ENCODE data around the gene CDH8.

CDH8 gene

DNA sequence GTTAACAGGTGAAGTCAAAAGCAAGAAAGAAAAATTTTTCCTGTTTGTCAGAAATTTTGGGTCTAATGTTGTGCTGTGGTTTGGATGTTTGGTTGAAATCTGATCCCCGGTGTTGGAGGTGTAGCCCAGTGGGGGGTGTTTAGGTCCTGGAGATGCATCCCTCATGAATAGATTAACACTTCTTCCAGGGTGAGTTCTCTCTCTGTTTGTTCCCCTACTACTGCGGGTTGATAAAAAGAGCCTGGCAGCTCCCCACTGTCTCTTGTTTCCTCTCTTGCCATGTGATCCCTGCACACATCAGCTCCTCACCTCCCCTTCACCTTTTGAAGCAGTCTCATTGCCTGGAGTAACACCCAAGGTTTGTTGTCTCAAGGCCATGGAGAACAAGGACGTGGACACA lies 14.6 kb upstream of the CDH8 start:
- no peak for DNase-seq (ENCODE audit: low spot score)
- in situ Hi-C loops (cut with MboI; ENCODE audit: low sequenced_read_pairs, unreplicated experiment): no loop called here
- TF ChIP-seq, protein P1, sequence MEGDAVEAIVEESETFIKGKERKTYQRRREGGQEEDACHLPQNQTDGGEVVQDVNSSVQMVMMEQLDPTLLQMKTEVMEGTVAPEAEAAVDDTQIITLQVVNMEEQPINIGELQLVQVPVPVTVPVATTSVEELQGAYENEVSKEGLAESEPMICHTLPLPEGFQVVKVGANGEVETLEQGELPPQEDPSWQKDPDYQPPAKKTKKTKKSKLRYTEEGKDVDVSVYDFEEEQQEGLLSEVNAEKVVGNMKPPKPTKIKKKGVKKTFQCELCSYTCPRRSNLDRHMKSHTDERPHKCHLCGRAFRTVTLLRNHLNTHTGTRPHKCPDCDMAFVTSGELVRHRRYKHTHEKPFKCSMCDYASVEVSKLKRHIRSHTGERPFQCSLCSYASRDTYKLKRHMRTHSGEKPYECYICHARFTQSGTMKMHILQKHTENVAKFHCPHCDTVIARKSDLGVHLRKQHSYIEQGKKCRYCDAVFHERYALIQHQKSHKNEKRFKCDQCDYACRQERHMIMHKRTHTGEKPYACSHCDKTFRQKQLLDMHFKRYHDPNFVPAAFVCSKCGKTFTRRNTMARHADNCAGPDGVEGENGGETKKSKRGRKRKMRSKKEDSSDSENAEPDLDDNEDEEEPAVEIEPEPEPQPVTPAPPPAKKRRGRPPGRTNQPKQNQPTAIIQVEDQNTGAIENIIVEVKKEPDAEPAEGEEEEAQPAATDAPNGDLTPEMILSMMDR (IDR thresholded peaks at IDR 0.05; ENCODE audit: borderline replicate concordance, control extremely low read depth, extremely low read depth, insufficient read depth, missing control alignments): no peak

DNA sequence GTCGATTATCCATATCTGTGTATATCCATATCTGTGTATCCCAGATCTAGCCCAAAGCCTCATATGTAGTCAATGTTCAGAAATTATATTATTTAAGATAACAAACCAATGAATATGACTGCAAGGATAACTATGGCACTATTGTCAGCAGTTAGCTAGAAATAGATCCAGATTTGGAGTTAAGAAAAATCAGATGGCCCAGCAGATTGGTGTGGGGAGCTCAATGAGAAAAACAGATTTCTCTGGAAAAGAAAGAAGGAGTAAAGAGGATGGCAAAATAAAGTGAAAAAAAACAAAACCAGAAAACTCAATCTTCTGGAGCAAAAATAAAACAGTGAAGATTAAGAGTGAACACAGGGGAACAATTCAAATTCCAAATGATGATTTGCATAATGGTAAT lies 10.6 kb upstream of the CDH8 start:
- TF ChIP-seq, protein P1 (IDR thresholded peaks at IDR 0.05; ENCODE audit: borderline replicate concordance, control extremely low read depth, extremely low read depth, insufficient read depth, missing control alignments): no peak
- in situ Hi-C loops (cut with MboI; ENCODE audit: low sequenced_read_pairs, unreplicated experiment): no loop called here
- DNase-seq (ENCODE audit: low spot score): no peak

GRCh38 chr16:62041401-62041800 lies 5.2 kb upstream of the CDH8 start:
- TF ChIP-seq, protein P1 (IDR thresholded peaks at IDR 0.05; ENCODE audit: borderline replicate concordance, control extremely low read depth, extremely low read depth, insufficient read depth, missing control alignments): peak; percentile 37
- peak; percentile 31 for DNase-seq (ENCODE audit: low spot score)
- in situ Hi-C loops (cut with MboI; ENCODE audit: low sequenced_read_pairs, unreplicated experiment): no loop called here

DNA sequence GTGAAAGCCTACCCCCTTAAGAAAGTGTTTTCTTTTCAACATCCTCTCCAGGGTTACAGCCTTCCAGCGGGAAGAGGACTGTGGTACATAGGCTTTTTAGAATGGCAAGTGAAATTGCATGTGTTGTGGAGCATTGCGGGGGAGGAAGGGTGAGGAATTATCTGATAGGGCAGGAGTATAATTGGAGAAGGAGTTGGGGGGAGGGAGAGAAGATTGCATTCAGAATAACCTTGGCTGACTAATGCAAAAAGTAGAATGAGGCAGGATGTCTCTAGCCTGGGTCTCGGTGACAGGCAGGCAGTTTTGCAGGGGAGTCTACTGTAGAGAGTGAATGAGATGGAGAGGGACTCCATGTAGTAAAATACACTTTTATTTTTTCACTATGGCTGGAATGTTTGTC lies 2.4 kb upstream of the CDH8 start:
- in situ Hi-C loops (cut with MboI; ENCODE audit: low sequenced_read_pairs, unreplicated experiment): no loop called here
- no peak for DNase-seq (ENCODE audit: low spot score)
- TF ChIP-seq, protein P1 (IDR thresholded peaks at IDR 0.05; ENCODE audit: borderline replicate concordance, control extremely low read depth, extremely low read depth, insufficient read depth, missing control alignments): no peak

GRCh38 chr16:62038225-62038624 lies 2.0 kb upstream of the CDH8 start:
- no peak for DNase-seq (ENCODE audit: low spot score)
- TF ChIP-seq, protein P1 (IDR thresholded peaks at IDR 0.05; ENCODE audit: borderline replicate concordance, control extremely low read depth, extremely low read depth, insufficient read depth, missing control alignments): no peak
- in situ Hi-C loops (cut with MboI; ENCODE audit: low sequenced_read_pairs, unreplicated experiment): no loop called here

DNA sequence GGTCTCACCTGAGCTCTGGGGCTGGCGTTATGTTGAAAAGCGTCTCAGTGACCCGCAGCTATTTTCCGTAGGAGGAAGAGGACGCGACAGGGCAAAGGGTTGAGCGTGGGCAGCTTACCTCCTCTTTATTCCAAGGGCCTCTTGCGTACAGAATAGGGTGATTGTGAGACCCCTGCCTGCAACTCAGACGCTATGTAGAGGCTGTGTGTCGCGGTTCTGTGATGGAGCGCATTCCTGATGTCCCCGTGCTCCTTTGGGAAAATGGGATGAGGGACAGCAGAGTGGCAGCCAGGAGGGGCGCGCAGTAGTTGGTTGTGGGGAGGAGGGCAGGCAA lies 531 bp upstream of the CDH8 start:
- DNase-seq (ENCODE audit: low spot score): no peak
- in situ Hi-C loops (cut with MboI; ENCODE audit: low sequenced_read_pairs, unreplicated experiment): no loop called here
- TF ChIP-seq, protein P1 (IDR thresholded peaks at IDR 0.05; ENCODE audit: borderline replicate concordance, control extremely low read depth, extremely low read depth, insufficient read depth, missing control alignments): no peak

Data from GM13976 (cell line).